LNCAP (cell line): ENCODE measurements around the gene CLBA1.

ENCODE experiments used
- CTCF ChIP-seq: fragments of 450-650 bp; IDR thresholded peaks from 2 replicates; pipeline ENCODE4 v1.5.1; 2017; ENCODE audit warnings: mild to moderate bottlenecking

Gene CLBA1

GRCh38 chr14:105028251-105028927, 42.8 kb downstream of the CLBA1 start:
- TF ChIP-seq CTCF = no peak

DNA sequence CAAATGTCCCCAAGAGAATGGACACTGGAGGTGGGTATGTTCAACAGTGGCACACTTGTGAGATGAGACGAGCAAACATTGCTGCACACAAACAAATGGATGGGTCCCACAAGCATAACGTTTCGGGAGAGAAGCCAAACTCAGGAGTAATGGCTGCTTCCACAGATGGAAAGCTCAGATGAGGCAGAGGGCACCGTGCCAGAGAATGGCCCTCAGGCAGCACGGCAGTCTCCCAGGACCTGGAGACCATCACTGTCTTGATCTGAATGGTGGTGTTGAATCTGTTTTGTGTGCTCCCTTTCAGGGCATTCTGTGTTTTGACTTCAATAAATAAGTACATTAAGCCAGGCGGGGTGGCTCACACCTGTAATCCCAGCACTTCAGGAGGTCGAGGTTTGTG, 43.8 kb downstream of the CLBA1 start:
- no peak for TF ChIP-seq CTCF

DNA sequence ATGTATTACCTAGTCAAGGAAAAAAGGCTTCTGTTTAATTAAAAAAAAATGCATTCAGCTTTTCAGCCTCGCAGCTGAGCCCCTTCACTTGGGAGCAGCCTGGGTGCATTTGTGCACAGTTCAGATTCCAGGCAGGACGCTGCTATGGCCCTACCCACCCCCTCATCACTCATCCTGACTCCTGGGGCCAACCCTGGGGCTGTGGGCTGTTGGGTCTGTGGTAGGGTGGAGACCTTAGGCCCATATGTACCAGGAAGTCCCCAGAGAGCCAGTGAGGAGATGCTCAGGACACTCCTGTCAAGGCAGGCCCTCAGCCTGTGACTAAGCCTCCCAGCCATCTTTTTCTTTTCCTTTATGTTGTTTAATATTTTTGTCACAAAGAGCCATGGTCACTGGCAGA, 44.6 kb downstream of the CLBA1 start:
- TF ChIP-seq CTCF = no peak

DNA sequence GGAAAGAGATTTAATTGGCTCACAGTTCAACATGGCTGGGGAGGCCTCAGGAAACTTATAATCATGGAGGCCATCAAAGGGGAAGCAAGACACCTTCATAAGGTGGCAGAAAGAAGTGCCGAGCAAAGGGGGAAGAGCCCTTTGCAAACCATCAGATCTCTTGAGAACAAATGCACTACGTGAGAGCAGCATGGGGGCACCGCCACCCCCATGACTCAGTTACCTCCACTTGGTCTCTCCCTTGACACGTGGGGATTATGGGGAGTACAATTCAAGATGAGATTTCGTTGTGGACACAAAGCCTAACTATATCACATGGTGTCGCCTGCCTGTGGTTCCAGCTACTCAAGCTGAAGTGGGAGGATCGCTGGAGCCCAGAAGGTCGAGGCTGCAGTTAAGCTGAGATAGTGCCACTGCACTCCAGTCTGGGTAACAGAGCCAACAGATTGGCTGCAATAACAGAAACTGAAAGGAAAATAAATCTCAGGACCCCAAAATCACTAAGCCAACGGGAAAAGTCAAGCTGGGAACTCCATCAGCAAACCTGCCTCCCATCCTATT, 45.3 kb downstream of the CLBA1 start:
- TF ChIP-seq CTCF = no peak

GRCh38 chr14:105034315-105035039, 48.9 kb downstream of the CLBA1 start:
- TF ChIP-seq CTCF = no peak

GRCh38 chr14:105039458-105040205, 54.0 kb downstream of the CLBA1 start:
- no peak for TF ChIP-seq CTCF

DNA sequence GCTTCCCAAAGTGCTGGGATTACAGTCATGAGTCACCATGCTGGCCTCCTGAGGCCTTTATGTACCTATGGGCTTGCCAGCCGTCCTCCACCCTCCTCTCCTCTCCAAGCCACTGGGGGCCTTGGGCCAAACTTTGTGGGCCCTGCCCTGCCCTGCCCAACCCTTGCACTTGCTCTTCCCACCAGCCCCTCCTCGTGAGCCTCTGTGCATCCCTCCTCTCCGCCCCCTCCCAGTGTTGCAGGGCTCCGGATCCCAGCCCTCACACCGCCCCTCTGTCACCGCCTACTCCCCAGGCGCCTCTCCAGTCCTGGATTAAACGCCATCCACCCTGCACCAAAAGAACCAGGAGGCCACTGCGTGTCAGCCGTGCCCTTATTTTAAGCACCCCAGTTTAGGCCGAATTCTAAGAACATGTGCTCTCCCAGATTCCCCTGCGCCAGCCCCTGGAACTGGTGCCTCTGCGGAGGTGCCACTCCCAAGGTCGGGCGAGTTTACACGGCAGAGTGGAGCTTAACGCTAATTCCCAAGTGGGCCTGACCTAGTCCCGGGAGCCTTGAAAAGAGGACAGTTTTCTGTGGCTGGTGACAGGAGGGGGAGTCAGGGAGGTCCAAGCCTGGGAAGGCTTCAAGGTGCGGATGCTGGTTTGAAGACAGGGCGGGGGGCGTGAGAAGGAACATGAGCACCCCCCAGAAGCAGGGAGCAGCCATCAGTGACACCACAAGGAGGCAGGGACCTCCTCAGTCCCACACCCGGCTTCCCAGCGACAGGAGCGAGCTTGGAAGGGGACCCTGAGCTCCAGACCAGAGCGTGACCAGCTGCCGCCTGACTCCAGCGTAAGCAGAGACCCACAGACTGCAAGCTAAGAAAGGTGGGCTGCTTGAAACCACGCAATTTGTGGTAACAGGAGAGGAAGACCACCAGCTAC, 56.5 kb downstream of the CLBA1 start:
- TF ChIP-seq CTCF = no peak
